ENCODE measurements around the gene PPP1R10. TPM values are rescaled to one million over a fixed set of nuclear protein-coding genes. Genes with fewer than 3 reads are reported as not detected.

Gene PPP1R10
- total RNA-seq, 1 donor from 2014 or later, result 69.1 TPM

- Histone ChIP-seq H4K20me1 (ENCODE audit: insufficient read depth, low read length) (peaks cover 61% of the 10 kb centered on the region), H3K4me3 (ENCODE audit: insufficient read depth, low read depth, low read length) (peak overlapping the region; percentile 100), H3K9me3 (ENCODE audit: insufficient read depth, low read depth, low read length) (no peaks in the 10 kb centered on the region), H3K4me2 (ENCODE audit: low read length) (peak overlapping the region; percentile 99), H2AFZ (ENCODE audit: low read depth, low read length) (no peak overlapping the region), H3K4me1 (ENCODE audit: insufficient read depth, low read length) (peaks cover 42% of the 10 kb centered on the region), H3K27me3 (ENCODE audit: insufficient read depth, low read length) (no peaks in the 10 kb centered on the region), H3K36me3 (ENCODE audit: insufficient read depth, low read length) (peaks cover 20% of the 10 kb centered on the region), H3K79me2 (ENCODE audit: insufficient read depth, low read length) (peaks cover 69% of the 10 kb centered on the region), H3K27ac (ENCODE audit: low read depth, low read length) (peak overlapping the region; percentile 100), H3K9ac (ENCODE audit: low read length) (peak overlapping the region; percentile 100)
- Mint-ChIP-seq H3K27me3 (ENCODE audit: low read depth, unreplicated experiment) (no peaks in the 10 kb centered on the region), H3K4me1 (ENCODE audit: low read depth, unreplicated experiment) (peaks cover 45% of the 10 kb centered on the region), H3K27ac (ENCODE audit: unreplicated experiment) (peak overlapping the region; percentile 100), H3K4me3 (ENCODE audit: unreplicated experiment) (peak overlapping the region; percentile 99), H3K36me3 (ENCODE audit: low read depth, unreplicated experiment) (peaks cover 20% of the 10 kb centered on the region), H3K9me3 (ENCODE audit: unreplicated experiment) (peaks cover 3% of the 10 kb centered on the region)
- no peak for FAIRE-seq
- TF ChIP-seq EZH2 (IDR thresholded peaks at IDR 0.05; ENCODE audit: insufficient read depth, low read length), result no peak
- TF ChIP-seq CTCF (IDR thresholded peaks at IDR 0.05; ENCODE audit: insufficient read depth, low read depth, low read length), result no peak
- DNase-seq (ENCODE audit: low read depth), result peak; percentile 93
Observed at GRCh38 chr6:30614843-30615218, 2.2 kb downstream of the PPP1R10 start.

- H3K27me3 ChIP-seq (ENCODE audit: insufficient read depth, low read length), result no peaks in the 10 kb centered on the region
- H3K4me1 ChIP-seq (ENCODE audit: insufficient read depth, low read length), result peaks cover 42% of the 10 kb centered on the region
- H2AFZ ChIP-seq (ENCODE audit: low read depth, low read length), result no peak overlapping the region
- H3K36me3 Mint-ChIP-seq (ENCODE audit: low read depth, unreplicated experiment), result peaks cover 20% of the 10 kb centered on the region
- H3K9ac ChIP-seq (ENCODE audit: low read length), result peak overlapping the region; percentile 100
- peak overlapping the region; percentile 99 for H3K4me2 ChIP-seq (ENCODE audit: low read length)
- peaks cover 44% of the 10 kb centered on the region for H3K4me1 Mint-ChIP-seq (ENCODE audit: low read depth, unreplicated experiment)
- H3K27ac Mint-ChIP-seq (ENCODE audit: unreplicated experiment), result peak overlapping the region; percentile 100
- H3K4me3 ChIP-seq (ENCODE audit: insufficient read depth, low read depth, low read length), result peak overlapping the region; percentile 100
- no peak for DNase-seq (ENCODE audit: low read depth)
- FAIRE-seq, result no peak
- H3K79me2 ChIP-seq (ENCODE audit: insufficient read depth, low read length), result peaks cover 69% of the 10 kb centered on the region
- H3K27ac ChIP-seq (ENCODE audit: low read depth, low read length), result peak overlapping the region; percentile 100
- peaks cover 67% of the 10 kb centered on the region for H4K20me1 ChIP-seq (ENCODE audit: insufficient read depth, low read length)
- TF ChIP-seq EZH2 (IDR thresholded peaks at IDR 0.05; ENCODE audit: insufficient read depth, low read length), result no peak
- TF ChIP-seq CTCF (IDR thresholded peaks at IDR 0.05; ENCODE audit: insufficient read depth, low read depth, low read length), result no peak
- peaks cover 23% of the 10 kb centered on the region for H3K36me3 ChIP-seq (ENCODE audit: insufficient read depth, low read length)
- no peaks in the 10 kb centered on the region for H3K27me3 Mint-ChIP-seq (ENCODE audit: low read depth, unreplicated experiment)
- peak overlapping the region; percentile 99 for H3K4me3 Mint-ChIP-seq (ENCODE audit: unreplicated experiment)
- no peaks in the 10 kb centered on the region for H3K9me3 ChIP-seq (ENCODE audit: insufficient read depth, low read depth, low read length)
- H3K9me3 Mint-ChIP-seq (ENCODE audit: unreplicated experiment), result peaks cover 3% of the 10 kb centered on the region
Observed at GRCh38 chr6:30614044-30614842, 2.8 kb downstream of the PPP1R10 start.

Measured in astrocyte (in vitro differentiated cells and primary cell).